GM21619 (cell line): ENCODE results near the gene ZNF488.

ENCODE experiments used
- ATAC-seq: cut with Tn5 transposase; IDR thresholded peaks from one replicate; pipeline ENCODE4 v1.9.1; 2021; ENCODE audit not compliant: unreplicated experiment

The ZNF488 gene

DNA sequence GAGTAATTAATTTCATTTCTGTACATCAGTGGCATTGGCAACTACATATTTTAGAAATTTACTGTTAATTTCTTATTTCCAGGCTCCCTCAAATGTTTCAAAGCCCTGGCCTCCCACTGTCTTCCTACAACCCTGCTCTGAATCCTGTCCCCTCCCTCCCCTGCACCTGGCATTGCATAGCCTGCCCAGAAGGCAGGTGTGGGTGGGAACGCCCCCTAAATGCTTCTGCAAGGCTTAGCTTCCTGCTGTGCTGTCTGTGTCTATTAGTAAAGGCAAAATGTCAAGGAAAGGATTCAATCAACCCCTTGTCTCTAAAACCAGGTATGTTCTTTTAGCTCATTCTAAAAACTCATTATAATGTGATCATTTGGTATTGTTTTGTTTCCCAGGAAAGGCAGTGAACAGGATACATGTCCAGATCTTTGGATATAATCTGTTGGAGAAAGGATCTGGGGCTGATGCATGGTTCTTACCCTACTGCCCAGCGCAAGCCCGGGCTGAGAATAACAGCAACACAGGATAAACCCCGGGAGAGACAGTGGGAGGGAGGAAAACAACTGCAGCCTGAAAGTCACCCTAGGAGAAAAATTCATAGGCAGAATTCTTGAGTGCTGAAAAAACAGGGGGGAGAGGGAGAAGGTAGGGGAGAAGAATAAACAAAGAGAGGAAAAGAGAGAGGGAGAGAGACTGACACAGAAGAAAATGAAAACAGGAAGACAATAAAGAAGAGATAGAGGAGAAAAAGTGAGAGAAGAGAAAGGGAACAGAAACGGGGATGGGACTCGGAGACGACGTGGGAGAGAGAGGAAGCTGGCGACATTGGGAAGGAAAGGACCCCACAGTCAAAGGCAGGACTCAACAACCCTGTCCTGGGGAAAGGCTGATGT lies 589 bp downstream of the ZNF488 start:
- no peak for ATAC-seq

DNA sequence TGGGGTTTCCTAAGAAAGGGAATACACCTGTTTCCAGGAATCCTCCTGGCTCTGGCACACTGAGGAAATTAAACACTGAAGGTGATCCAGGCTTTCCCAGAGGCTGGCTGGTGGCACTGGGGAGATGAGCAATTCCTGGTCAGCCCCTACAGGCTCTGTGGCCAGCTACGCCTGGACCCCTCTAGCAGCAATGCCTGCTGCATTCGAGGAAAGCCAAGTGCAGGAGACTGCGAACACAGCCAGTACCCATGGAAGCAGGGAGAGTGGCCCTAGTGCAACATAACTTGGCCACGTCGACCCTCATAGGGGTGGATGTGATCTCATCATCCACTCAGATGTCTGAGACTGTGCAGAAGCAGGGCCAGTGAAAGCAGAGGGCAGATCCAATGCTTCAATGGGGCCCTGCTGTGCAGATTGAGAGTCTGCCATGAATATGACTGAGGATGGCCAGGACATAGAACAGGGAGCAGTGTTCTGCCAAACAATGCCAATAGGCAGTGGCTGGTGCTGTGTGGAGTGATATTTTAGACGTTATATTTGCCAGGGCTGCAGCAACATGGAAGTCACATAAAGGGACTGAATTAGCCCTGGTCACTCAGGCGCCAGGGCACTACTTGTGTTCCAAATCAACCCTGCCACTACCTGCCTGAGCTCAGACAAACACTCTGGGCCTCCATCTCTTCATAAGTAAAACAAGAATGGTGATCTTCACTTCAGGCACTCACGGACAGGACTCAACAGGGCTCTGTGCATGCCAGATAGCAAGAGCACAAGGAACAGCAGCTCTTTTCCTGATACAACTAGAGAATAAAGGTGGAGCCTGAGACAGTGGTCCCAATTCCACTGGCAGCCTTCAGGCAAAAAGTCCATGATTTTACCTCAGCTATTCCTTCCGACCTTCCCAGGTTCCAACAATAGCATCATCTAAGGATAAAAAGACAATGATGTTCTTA lies 2.4 kb downstream of the ZNF488 start:
- no peak for ATAC-seq

GRCh38 chr10:47381103-47381395 lies 3.0 kb downstream of the ZNF488 start:
- ATAC-seq = no peak

DNA sequence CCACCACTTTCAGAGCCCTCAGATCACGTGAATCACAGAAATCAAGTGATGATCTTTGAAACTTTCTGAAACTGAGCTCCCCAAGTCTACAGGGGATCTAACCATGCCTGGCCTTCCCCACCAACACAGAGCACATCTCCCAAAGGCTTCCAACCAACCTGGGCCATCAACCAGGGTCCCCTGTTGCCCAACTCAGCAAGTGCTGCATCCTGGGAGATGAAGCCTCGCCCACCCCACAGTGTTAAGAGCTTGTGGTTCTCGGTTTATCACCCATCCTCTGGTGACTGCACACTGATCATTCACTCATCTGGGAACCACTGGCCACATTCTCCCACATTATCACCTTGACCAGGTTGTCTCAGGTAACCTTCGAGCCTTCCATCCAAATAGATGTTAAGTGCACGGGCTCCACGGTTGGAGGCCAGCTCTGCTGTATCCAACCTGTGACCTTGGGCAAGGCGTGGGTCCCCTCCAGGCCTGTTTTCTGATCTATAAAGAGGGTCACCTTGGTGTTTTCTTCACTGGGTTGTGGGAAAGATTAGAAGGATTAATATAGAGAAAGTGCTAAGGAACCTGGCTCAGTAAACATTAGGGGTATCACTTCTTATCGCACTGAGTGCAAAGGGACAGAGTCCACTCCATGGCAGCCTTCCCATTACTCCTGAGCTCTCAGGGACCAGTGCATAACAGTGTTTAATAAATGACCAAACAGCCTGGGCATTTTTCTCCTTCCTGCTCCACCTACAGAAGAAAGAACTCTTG lies 3.6 kb downstream of the ZNF488 start:
- no peak for ATAC-seq

- ATAC-seq = no peak
These were observed 4.2 kb downstream of the ZNF488 start for GRCh38 chr10:47379901-47380300.

- no peak for ATAC-seq
These were observed 4.7 kb downstream of the ZNF488 start for GRCh38 chr10:47379445-47379785.

DNA sequence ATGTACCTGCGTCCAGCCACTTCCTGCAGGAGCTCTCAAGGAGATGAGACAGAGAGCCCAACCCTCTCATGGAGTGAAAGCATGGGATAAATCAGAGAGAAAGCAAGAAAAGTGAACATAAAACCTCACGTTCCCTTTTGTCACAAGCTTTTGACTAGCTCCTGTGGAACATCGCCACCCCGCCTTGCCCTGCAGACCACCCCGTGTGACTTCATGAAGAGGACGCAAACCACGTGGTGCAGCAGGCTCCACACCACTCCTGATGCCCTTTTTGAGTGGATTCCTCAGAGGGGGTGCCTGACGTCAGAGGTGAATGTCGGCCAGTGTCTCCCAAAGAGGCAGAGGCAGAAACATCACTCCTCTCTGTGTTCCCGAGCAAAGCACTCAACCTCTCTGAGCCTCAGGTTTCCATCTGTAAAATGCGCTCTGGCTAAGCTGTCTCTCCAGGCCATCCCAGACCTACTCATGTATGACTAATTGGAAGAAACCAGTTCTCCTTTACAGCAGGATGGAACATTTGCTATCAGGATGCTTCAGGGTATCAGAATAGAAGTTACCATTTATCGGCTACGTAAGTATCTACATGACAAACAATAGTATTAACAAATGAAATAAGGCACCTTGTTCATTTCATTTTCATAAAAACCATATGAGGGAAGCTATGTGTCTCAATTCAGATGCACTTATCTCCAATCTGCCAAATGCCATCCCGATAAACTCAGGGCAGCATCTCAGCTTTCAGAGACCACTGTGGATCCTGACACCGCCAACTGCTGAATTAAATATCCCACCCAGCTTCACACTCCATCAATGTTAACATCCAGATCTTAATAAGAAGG lies 5.3 kb downstream of the ZNF488 start:
- no peak for ATAC-seq

DNA sequence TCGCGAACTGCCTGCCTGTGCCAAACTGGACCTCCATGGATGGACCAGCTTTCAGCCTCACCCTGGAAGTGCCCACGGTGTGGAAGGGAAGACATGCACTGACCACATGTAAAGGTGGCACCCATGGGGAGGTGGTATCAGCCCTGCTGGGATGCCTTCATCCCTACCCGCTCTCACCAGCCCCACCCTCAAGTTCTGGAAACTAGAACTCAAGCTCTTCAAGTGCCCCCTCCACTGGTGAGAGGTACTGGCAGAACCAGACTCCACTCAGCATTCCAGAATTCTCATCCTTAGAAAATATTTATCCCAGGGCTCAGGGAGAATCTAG lies 5.9 kb downstream of the ZNF488 start:
- ATAC-seq = no peak

DNA sequence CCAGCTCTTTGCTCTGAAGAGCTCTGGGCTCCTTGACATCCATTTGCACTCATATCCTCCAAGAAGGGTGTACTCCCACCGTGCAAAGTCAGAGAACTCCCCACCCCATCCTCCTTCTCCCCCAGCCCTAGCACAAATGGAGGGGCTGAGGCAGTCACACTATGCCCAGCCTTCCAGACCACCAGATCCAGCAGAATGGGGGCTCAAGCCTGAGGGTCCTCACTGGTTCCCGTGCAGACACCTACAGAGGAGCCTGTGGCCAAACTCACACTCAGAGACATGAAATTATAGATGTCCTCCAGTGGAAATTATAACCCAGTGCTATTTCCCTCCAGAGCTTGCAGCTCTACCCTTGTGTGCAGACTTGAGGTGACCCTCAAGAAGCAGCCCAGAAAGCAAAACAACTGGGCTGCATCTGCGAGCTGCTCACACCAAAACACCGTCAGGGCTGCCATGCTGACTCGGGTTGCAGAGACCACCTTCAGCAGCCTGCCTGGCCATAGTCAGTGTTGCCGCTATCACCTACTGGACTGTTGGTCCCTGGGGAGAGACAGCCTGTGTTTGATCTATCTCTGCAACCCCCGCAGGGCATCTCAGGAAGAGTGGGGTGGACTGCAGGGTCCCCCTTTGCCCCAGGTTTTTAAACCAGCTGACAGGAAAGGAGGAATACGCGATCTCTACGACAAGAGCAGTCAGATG lies 7.4 kb downstream of the ZNF488 start:
- no peak for ATAC-seq

- no peak for ATAC-seq
These were observed 9.2 kb downstream of the ZNF488 start for GRCh38 chr10:47374611-47375536.

- no peak for ATAC-seq
These were observed 11.4 kb downstream of the ZNF488 start for GRCh38 chr10:47372726-47373125.

DNA sequence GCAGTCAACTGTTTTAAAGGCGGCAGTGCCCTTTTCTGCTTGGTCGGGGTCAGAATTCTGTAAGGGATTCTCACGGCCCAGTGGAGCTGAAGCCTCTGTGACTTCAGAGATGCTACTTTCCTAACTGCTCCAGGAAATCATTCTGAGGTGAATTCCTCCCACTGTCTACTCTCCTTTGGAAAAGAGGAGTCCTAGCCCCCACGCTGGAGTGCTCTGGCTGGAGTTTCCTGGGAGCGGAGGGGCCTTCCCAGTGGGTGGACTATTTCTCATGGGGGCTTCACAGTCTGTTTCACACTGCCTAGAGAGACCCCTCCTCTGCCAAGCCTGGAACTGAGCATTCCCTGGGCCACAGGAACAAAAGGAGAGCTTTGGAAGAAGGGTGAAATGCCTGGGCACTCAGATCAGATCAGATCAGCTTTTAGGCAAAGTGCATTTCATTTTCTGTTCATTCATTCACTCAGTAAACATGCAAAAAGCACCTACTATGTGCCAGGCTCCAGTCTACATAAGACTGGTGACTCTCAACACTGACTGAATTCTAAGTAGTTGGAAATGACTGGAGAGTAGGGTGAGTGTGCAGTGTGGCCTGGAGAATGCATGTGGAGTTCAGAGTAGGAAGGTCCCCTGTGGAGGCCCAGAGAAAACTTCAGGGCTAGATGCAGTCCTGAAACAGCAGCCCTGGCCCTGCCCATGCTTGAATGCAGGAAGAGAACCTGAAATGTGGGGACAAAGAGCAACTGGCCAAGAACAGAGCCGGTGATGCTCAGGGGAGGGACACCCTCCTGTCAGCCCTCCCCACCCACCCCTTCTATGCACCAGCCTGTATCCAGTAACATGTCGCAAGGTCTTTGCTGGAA lies 12.2 kb downstream of the ZNF488 start:
- ATAC-seq = no peak

DNA sequence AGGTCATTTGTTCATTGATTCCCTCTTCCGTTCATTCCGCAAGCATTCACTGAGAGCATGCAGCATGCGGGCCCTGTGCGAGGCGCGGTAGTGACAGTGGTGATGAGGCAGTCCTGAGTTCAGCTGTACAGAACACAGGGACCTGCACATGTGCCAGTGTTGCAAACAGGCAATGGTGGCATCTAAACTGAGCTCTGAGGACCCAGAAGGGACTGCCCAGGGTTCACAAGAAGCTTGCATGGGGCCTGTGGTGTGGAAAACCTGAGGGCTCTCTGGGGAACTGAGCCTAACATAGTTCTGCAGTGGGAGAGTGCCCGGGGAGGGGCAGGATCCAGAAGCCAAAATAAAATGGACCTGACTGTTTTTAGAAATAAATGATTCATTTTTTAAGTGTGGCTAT lies 13.2 kb downstream of the ZNF488 start:
- no peak for ATAC-seq

DNA sequence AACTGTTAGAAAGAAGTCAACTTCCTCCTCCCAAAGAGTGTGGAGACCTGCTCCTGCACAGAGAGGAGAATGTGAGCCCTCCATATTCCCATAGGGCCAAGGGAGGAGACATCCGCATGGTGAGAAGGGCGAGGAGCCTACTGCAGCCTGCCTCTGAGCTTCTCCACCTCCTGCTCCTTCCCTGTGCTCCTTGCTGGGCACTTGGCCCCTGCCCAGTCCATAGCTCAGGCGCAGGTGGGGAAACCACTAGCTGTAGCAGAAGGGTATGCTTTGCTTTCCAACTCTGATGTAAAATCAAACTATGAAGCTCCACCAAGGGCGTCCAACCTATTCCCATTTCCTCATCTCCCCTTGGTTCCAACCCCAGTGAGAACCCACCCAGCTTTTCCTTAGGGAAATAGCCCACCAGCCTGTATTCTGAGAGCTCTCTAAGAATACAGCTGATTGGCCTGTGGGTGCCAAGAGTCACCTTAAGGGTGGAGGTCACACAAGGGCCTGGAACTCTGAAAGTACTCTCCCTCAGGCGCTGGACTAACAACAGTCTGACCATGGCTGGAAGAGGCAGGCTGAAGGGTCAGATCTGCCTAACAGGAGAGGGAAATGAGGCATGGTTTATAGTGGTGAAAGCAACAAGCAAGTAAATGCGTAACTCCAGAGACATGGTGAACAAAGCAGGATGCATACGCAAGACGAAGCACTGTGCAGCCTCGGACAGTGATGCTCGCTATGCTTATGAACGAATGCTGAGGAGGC lies 13.9 kb downstream of the ZNF488 start:
- no peak for ATAC-seq

DNA sequence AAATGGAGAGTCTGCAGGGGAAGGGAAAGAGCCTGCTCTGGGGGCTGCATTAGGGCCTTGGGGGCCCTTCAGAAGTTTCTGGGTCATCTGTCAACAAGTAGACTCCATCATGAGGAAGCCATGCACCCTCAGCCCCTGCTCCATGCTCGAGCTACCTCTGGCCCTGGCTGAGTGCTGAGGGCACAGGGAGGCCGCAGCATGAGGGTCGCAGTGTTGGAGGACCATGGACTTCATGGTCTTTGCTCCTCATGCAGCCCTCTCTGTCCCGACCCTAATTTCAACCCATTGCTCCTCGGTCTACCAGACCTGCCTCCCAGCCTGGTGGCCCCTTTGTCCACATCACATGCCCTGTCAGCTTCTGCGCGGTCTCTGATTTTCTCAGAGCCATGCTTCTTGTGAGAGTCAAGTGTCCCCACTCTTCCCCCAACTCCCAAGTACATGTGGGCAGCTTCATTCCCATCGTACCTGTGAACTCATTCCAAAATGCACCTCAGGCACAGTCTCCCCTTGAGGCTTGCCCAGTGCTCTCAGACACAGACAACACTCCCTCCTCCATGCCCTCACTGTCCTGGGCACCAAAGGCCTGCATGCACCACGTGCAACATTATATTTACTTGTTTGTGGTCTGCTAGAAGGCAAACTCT lies 14.7 kb downstream of the ZNF488 start:
- ATAC-seq = no peak

DNA sequence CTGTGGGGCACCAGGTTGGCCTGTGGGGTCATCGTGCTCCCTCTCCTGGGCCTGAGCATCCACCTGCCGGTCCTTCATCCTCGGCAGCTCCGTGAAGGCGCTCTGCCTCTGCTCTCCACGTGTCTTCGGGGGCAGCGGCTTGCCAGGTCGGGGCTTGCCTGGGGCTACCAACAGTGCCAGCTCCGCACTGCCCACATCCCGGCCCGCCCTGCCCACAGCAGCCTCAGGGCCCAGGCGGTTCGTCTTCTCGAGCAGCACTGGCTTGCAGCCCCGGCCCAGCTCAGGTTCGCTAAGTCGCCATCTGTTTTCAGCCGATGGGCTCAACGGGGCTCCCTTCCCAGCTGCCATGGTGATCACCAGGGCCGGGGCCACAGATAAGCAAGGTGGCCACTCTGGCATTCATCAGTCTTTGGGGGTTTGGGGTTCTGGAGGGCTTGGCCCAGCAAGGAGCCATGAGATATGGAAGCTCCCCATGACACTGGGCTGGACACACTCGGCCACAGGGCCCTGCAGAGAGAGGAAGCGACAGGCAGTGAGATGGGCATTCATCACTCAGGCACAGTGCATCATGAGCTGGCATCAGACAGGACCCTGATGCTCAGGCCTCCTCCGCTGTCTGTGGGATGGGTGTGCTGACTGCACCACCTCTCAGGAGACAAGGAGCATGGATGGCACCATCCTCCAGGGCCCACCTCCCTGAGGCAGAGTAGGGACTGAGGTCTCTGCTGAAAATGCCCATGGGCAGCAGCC lies 15.5 kb downstream of the ZNF488 start:
- ATAC-seq = no peak
